OCI-LY1 (cell line): ENCODE data around the gene NPR2.

ENCODE experiments used
- H2AFZ ChIP-seq: fragments of 200-600 bp; sonication (generic), shearing (Covaris generic); 2 replicates; pipeline ENCODE4 v1.6.0; 2014; ENCODE audit warnings: antibody characterized with exemption, mild to moderate bottlenecking, low read length
- H3F3A ChIP-seq: fragments of 200-600 bp; sonication (generic), shearing (Covaris generic); 2 replicates; pipeline ENCODE4 v1.6.0; 2014; ENCODE audit warnings: mild to moderate bottlenecking, antibody characterized with exemption, low read length, moderate library complexity; ENCODE audit not compliant: insufficient read depth
- H3K27ac ChIP-seq: fragments of 200-600 bp; sonication (generic); 2 replicates; pipeline ENCODE4 v1.5.1; 2014; ENCODE audit warnings: low read length, mixed run types, mild to moderate bottlenecking, low read depth; ENCODE audit not compliant: poor library complexity, severe bottlenecking
- H3K27me3 ChIP-seq: fragments of 200-600 bp; sonication (generic); 2 replicates; pipeline ENCODE4 v1.6.0; 2014; ENCODE audit warnings: antibody characterized with exemption, mild to moderate bottlenecking, low read length, moderate library complexity; ENCODE audit not compliant: insufficient read depth
- H3K36me3 ChIP-seq: fragments of 200-600 bp; sonication (generic); 2 replicates; pipeline ENCODE4 v1.6.1; 2014; ENCODE audit warnings: mild to moderate bottlenecking, antibody characterized with exemption, low read length, moderate library complexity, mixed read lengths; ENCODE audit not compliant: insufficient read depth
- H3K4me1 ChIP-seq: fragments of 200-600 bp; sonication (generic); 2 replicates; pipeline ENCODE4 v1.5.1; 2014; ENCODE audit warnings: mild to moderate bottlenecking, low read length, moderate library complexity; ENCODE audit not compliant: insufficient read depth, severe bottlenecking
- H3K4me2 ChIP-seq: fragments of 200-600 bp; sonication (generic), shearing (Covaris generic); 2 replicates; pipeline ENCODE4 v1.6.1; 2014; ENCODE audit warnings: low read length
- H3K4me3 ChIP-seq: fragments of 200-600 bp; sonication (generic); 2 replicates; pipeline ENCODE4 v1.5.1; 2014; ENCODE audit warnings: low read length, low read depth, mild to moderate bottlenecking, mixed read lengths; ENCODE audit not compliant: poor library complexity, severe bottlenecking
- H3K79me2 ChIP-seq: fragments of 200-600 bp; shearing (Covaris generic); 2 replicates; pipeline ENCODE4 v1.6.1; 2016; ENCODE audit warnings: mixed run types, low read length, mixed read lengths; ENCODE audit not compliant: insufficient read depth
- H3K9ac ChIP-seq: fragments of 200-600 bp; sonication (generic), shearing (Covaris generic); 2 replicates; pipeline ENCODE4 v1.6.1; 2014; ENCODE audit warnings: mild to moderate bottlenecking, low read length, mixed read lengths
- H3K9me2 ChIP-seq: fragments of 200-600 bp; sonication (generic), shearing (Covaris generic); 2 replicates; pipeline ENCODE4 v1.6.1; 2014; ENCODE audit warnings: low read depth, mild to moderate bottlenecking, low read length, mixed read lengths
- H3K9me3 ChIP-seq: fragments of 200-600 bp; shearing (Covaris generic); 2 replicates; pipeline ENCODE4 v1.6.1; 2014; ENCODE audit warnings: low read length, mixed read lengths
- H4K20me1 ChIP-seq: fragments of 200-600 bp; sonication (generic), shearing (Covaris generic); 2 replicates; pipeline ENCODE4 v1.6.0; 2016; ENCODE audit warnings: mild to moderate bottlenecking, low read length; ENCODE audit not compliant: insufficient read depth
- CTCF ChIP-seq: fragments of 200-600 bp; sonication (generic), shearing (Covaris generic); IDR thresholded peaks from 2 replicates; pipeline ENCODE4 v1.5.1; 2017; ENCODE audit warnings: mild to moderate bottlenecking, antibody characterized with exemption, low read length, moderate library complexity, mixed read lengths
- EZH2 ChIP-seq: fragments of 200-600 bp; sonication (generic), shearing (Covaris generic); IDR thresholded peaks from 2 replicates; pipeline ENCODE4 v1.8.0; 2017; ENCODE audit warnings: borderline replicate concordance, mixed run types, mild to moderate bottlenecking, antibody characterized with exemption, low read length, moderate library complexity, mixed read lengths

NPR2 gene

GRCh38 chr9:35743880-35744518, 47.4 kb upstream of the NPR2 start:
- peaks cover 46% of the 10 kb centered on the region for H3K36me3 ChIP-seq
- H2AFZ ChIP-seq: no peak overlapping the region
- H4K20me1 ChIP-seq: no peaks in the 10 kb centered on the region
- no peak overlapping the region for H3K4me2 ChIP-seq
- H3F3A ChIP-seq: no peaks in the 10 kb centered on the region
- no peak overlapping the region for H3K9ac ChIP-seq
- H3K79me2 ChIP-seq: peaks cover 29% of the 10 kb centered on the region
- peaks cover 28% of the 10 kb centered on the region for H3K4me1 ChIP-seq
- no peak overlapping the region for H3K4me3 ChIP-seq
- no peak for TF ChIP-seq CTCF
- no peak for TF ChIP-seq EZH2
- H3K27ac ChIP-seq: no peak overlapping the region
- no peaks in the 10 kb centered on the region for H3K9me2 ChIP-seq
- no peaks in the 10 kb centered on the region for H3K9me3 ChIP-seq
- H3K27me3 ChIP-seq: no peaks in the 10 kb centered on the region

- Histone ChIP-seq H3K9me3 (no peaks in the 10 kb centered on the region), H3K27me3 (no peaks in the 10 kb centered on the region), H3F3A (no peaks in the 10 kb centered on the region), H4K20me1 (no peaks in the 10 kb centered on the region), H3K27ac (no peak overlapping the region), H3K36me3 (peaks cover 31% of the 10 kb centered on the region), H3K9ac (peak overlapping the region; percentile 6; the same call in 1 of the 2 replicates), H3K4me2 (peak overlapping the region; percentile 79), H3K79me2 (peaks cover 29% of the 10 kb centered on the region), H3K4me1 (peaks cover 36% of the 10 kb centered on the region), H2AFZ (no peak overlapping the region), H3K9me2 (no peaks in the 10 kb centered on the region), H3K4me3 (peak overlapping the region; percentile 76)
- no peak for TF ChIP-seq CTCF
- no peak for TF ChIP-seq EZH2
These were observed 45.8 kb upstream of the NPR2 start for GRCh38 chr9:35745569-35745968.

- Histone ChIP-seq H3K27ac (no peak overlapping the region), H3K9ac (peak overlapping the region; percentile 75), H3K4me2 (peak overlapping the region; percentile 79), H3K36me3 (peaks cover 34% of the 10 kb centered on the region), H3K4me3 (peak overlapping the region; percentile 76), H3K27me3 (no peaks in the 10 kb centered on the region), H4K20me1 (no peaks in the 10 kb centered on the region), H3K9me2 (no peaks in the 10 kb centered on the region), H3K4me1 (peaks cover 36% of the 10 kb centered on the region), H2AFZ (no peak overlapping the region), H3F3A (no peaks in the 10 kb centered on the region), H3K79me2 (peaks cover 29% of the 10 kb centered on the region), H3K9me3 (no peaks in the 10 kb centered on the region)
- no peak for TF ChIP-seq CTCF
- TF ChIP-seq EZH2: no peak
These were observed 44.8 kb upstream of the NPR2 start for GRCh38 chr9:35746583-35746982.
